ENCODE data around the gene AMPD2. TPM values are rescaled to one million over a fixed set of nuclear protein-coding genes. Genes with fewer than 3 reads are reported as not detected.

The AMPD2 gene
- total and polyA plus RNA-seq, 9 of the 15 experiments (the other 6 are each of a cell fraction or from before 2014, with no cell fraction given) = 2.0 to 77.7 (median 28.2) TPM

DNA sequence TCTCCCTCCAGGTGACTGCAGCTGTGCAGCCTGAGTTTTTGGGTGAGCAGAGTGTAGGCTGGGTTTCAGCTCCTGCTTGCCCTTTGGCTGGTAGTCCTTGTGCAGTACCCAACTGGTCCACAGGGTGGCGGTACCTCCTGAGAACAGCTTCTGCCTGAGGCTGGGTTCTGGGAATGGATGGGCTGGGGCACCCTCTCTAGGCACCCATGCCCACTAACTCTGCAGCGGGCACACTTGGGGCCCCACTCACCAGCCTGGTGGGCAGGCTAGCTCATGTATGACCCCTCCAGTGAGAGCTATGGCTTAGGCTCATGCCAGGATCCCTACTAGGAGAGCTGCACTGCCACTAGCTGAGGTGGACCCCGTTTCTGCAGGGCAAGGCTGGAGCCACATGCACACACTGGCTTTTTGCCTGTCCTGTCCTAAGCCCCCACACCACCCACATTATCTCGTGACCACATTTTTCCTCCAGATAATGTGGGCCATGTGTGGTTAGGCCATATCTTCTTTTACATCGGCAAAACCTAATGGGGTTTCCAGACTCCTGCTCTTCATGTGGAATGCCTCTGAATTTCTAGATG lies 20.7 kb downstream of the AMPD2 start:
- FAIRE-seq (peak; percentile 97), DNase-seq (ENCODE audit: extremely low read depth in 1 of 4, low spot score in 3 of 4) (peak; percentile 76 to 88 (median 82)), ATAC-seq (peak; percentile 82)
- ChIA-PET CTCF (ENCODE audit: low intra/inter-chr PET ratio) (interaction anchor here (0.6 to 6.9 kb wide), 5 partner anchors 9 to 344 kb away, joined by 3 to 77 read pairs (median 3); partner anchors contain the start of gene AHCYL1), POLR2A (interaction anchor here (0.6 to 6.4 kb wide), 19 partner anchors 10 to 345 kb away, joined by 3 to 44 read pairs (median 4); partner anchors contain the start of genes AHCYL1, GNAI3 and GSTM4)
- Histone ChIP-seq H3K79me2 (ENCODE audit: control insufficient read depth, insufficient read depth, low read length) (no peaks in the 10 kb centered on the region), H3K4me1 (replicated peaks in 1 of 2; ENCODE audit: control insufficient read depth in 2 of 2, insufficient read depth in 2 of 2, low read length in 2 of 2) (peaks cover 26 to 51% of the 10 kb centered on the region in 2 experiments), H3K4me3 (no peak overlapping the region), H3K4me2 (ENCODE audit: insufficient read depth, low read length) (peak overlapping the region; percentile 64), H3K9me3 (replicated peaks; ENCODE audit: control insufficient read depth, insufficient read depth, low read depth, low read length) (no peaks in the 10 kb centered on the region), H3K9ac (ENCODE audit: insufficient read depth in 1 of 2, low read depth in 2 of 2, low read length in 2 of 2) (peak overlapping the region in 1 of 2 experiments; percentile 30; a peak in 1 of 4 replicates), H4K20me1 (replicated peaks; ENCODE audit: control insufficient read depth, insufficient read depth, low read length) (no peaks in the 10 kb centered on the region), H2AFZ (ENCODE audit: low read depth, low read length) (peak overlapping the region; percentile 66), H3K27ac (ENCODE audit: extremely low read depth, low read depth, low read length) (no peak overlapping the region), H3K9me1 (ENCODE audit: control insufficient read depth, insufficient read depth, low read length) (no peaks in the 10 kb centered on the region), H3K36me3 (ENCODE audit: control insufficient read depth, insufficient read depth, low read length) (no peaks in the 10 kb centered on the region), H3K27me3 (ENCODE audit: control insufficient read depth in 2 of 2, insufficient read depth in 2 of 2, low read length in 2 of 2) (no peaks in the 10 kb centered on the region; a peak in 1 of 5 replicates)
- BruUV-seq (replicated peaks) = no TSS peak
- intact Hi-C loops (cut with micrococcal nuclease) = loop anchor here (2.0 to 10.0 kb wide), 3 partner anchors 62 to 474 kb away; partner anchors contain the start of genes AHCYL1 and UBL4B
- WGBS (ENCODE audit: insufficient coverage, low coverage, missing lambda C conversion rate) = 3% methylated on average over 5 of the region's 5 CpGs
- in situ Hi-C loops (cut with MboI) = loop anchor here (5.0 to 10.0 kb wide), 3 partner anchors 132 to 374 kb away; no protein-coding TSS in a partner anchor
- TF ChIP-seq PHF21A (IDR thresholded peaks at IDR 0.05; ENCODE audit: borderline replicate concordance, low read depth) = no peak
- no peak for TF ChIP-seq SIX5 (IDR thresholded peaks at IDR 0.05; ENCODE audit: borderline replicate concordance in 1 of 2, insufficient read depth in 1 of 2, low read depth in 1 of 2, low read length in 2 of 2)
- no peak for TF ChIP-seq FOS (IDR thresholded peaks at IDR 0.05; ENCODE audit: extremely low read depth, insufficient read length)
- peak; percentile 91 to 99 (median 92) for TF ChIP-seq CTCF (IDR thresholded peaks at IDR 0.05 in 2 of 3, conservative IDR thresholded peaks at IDR 0.05 in 1 of 3; ENCODE audit: insufficient read depth in 2 of 3, low read depth in 1 of 3, low read length in 3 of 3)
- TF ChIP-seq, protein P1, sequence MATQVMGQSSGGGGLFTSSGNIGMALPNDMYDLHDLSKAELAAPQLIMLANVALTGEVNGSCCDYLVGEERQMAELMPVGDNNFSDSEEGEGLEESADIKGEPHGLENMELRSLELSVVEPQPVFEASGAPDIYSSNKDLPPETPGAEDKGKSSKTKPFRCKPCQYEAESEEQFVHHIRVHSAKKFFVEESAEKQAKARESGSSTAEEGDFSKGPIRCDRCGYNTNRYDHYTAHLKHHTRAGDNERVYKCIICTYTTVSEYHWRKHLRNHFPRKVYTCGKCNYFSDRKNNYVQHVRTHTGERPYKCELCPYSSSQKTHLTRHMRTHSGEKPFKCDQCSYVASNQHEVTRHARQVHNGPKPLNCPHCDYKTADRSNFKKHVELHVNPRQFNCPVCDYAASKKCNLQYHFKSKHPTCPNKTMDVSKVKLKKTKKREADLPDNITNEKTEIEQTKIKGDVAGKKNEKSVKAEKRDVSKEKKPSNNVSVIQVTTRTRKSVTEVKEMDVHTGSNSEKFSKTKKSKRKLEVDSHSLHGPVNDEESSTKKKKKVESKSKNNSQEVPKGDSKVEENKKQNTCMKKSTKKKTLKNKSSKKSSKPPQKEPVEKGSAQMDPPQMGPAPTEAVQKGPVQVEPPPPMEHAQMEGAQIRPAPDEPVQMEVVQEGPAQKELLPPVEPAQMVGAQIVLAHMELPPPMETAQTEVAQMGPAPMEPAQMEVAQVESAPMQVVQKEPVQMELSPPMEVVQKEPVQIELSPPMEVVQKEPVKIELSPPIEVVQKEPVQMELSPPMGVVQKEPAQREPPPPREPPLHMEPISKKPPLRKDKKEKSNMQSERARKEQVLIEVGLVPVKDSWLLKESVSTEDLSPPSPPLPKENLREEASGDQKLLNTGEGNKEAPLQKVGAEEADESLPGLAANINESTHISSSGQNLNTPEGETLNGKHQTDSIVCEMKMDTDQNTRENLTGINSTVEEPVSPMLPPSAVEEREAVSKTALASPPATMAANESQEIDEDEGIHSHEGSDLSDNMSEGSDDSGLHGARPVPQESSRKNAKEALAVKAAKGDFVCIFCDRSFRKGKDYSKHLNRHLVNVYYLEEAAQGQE (IDR thresholded peaks at IDR 0.05; ENCODE audit: borderline replicate concordance) = peak; percentile 70
- TF ChIP-seq, protein P1 (CRISPR knock-in tag; IDR thresholded peaks at IDR 0.05; ENCODE audit: low read depth) = 0 out of 2 replicates have a peak, but pooled peaks have one; percentile 61
- no peak for TF ChIP-seq NFYB (IDR thresholded peaks at IDR 0.05; ENCODE audit: extremely low read depth, insufficient read length)
- no peak for TF ChIP-seq SFPQ (IDR thresholded peaks at IDR 0.05; ENCODE audit: low read depth, low read length)
